Sigmoid colon (tissue), 4 donors: ENCODE measurements around the gene TIGAR.

Experiments
- EP300 ChIP-seq, 4 donors: sonication (generic); formaldehyde crosslinking; IDR thresholded peaks; one replicate each; pipeline ENCODE4 v1.6.1; 2017; ENCODE audit warnings: antibody characterized with exemption in 4 of 4
- TF ChIP-seq, protein P1 (sequence below), 4 experiments: fragments of 450-650 bp in 3 of 4; fragments of 200-600 bp in 1 of 4; IDR thresholded peaks; one replicate each; pipeline ENCODE4 v1.5.1; 2016 to 2019; ENCODE audit warnings: antibody characterized with exemption in 4 of 4, mild to moderate bottlenecking in 3 of 4, moderate library complexity in 2 of 4

DNA sequence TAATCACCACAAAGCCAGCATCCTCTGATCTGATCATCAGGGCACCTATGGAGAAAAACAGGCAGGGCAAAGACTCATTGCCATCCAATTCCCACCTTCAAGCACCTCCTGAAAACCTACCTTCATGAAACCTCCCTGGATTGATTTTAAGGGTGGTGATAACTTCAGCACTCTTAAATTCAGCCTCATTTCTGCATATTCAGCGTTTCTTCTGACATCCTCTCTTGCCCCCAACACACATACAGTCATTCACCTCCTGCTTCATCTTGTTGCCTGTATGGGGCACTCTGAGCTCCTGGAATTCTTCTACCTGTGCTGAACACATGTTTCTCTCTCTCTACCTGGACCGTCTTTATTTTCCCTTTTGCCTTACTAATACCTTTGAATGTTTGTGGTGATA lies 51.6 kb downstream of the TIGAR start:
- TF ChIP-seq, protein P1, sequence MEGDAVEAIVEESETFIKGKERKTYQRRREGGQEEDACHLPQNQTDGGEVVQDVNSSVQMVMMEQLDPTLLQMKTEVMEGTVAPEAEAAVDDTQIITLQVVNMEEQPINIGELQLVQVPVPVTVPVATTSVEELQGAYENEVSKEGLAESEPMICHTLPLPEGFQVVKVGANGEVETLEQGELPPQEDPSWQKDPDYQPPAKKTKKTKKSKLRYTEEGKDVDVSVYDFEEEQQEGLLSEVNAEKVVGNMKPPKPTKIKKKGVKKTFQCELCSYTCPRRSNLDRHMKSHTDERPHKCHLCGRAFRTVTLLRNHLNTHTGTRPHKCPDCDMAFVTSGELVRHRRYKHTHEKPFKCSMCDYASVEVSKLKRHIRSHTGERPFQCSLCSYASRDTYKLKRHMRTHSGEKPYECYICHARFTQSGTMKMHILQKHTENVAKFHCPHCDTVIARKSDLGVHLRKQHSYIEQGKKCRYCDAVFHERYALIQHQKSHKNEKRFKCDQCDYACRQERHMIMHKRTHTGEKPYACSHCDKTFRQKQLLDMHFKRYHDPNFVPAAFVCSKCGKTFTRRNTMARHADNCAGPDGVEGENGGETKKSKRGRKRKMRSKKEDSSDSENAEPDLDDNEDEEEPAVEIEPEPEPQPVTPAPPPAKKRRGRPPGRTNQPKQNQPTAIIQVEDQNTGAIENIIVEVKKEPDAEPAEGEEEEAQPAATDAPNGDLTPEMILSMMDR (IDR thresholded peaks at IDR 0.05), result no peak
- no peak for TF ChIP-seq EP300 (IDR thresholded peaks at IDR 0.05)
